Right lobe of liver (tissue), 4 donors: ENCODE data around the gene DAW1.

Experiments used
- CTCF ChIP-seq, 4 donors: fragments of 200-600 bp in 3 of 4; fragments of 450-650 bp in 1 of 4; IDR thresholded peaks; one replicate each; pipeline versions ENCODE4 v1.5.1 to v1.8.0; 2016 to 2022; ENCODE audit warnings: antibody characterized with exemption in 4 of 4, mild to moderate bottlenecking in 2 of 4
- POLR2A ChIP-seq: fragments of 450-650 bp; IDR thresholded peaks from one replicate; pipeline ENCODE4 v1.6.1; 2017; ENCODE audit warnings: antibody characterized with exemption, mild to moderate bottlenecking
- donor health status: DM: no; HTN: no; CAD: no.
- donor health status: DM: no; HTN: no; CAD: no.
- donor health status: DM: no; HTN: yes; CAD: no.

GRCh38 chr2:227862741-227863588 is 8.5 kb upstream of the DAW1 start:
- no peak for TF ChIP-seq POLR2A
- TF ChIP-seq CTCF (IDR thresholded peaks at IDR 0.05): no peak
